Tibial nerve (tissue), 4 donors: ENCODE measurements around the gene RBM47. TPM values are rescaled to one million over a fixed set of nuclear protein-coding genes. Genes with fewer than 3 reads are reported as not detected.

Experiments used
- DNase-seq, 2 donors: peaks; one replicate each; pipeline ENCODE4 v3.0.0-alpha.2; 2019; ENCODE audit warnings: low spot score in 2 of 2
- H3K27ac ChIP-seq, 4 donors: fragments of 200-600 bp; sonication (generic) in 3 of 4; one replicate each; pipeline ENCODE4 v1.5.1; 2017 to 2019; ENCODE audit warnings: mild to moderate bottlenecking in 1 of 4
- H3K27me3 ChIP-seq, 2 donors: fragments of 200-600 bp; sonication (generic) in 1 of 2; one replicate each; pipeline versions ENCODE4 v1.5.1 to v1.6.0; 2017 to 2019
- H3K36me3 ChIP-seq, 3 donors: fragments of 200-600 bp; sonication (generic); one replicate each; pipeline ENCODE4 v1.5.1; 2018 to 2019
- H3K4me1 ChIP-seq, 4 donors: fragments of 200-600 bp; sonication (generic) in 3 of 4; one replicate each; pipeline ENCODE4 v1.5.1; 2017 to 2019
- H3K4me3 ChIP-seq, 4 donors: fragments of 200-600 bp; sonication (generic) in 3 of 4; one replicate each; pipeline ENCODE4 v1.5.1; 2017 to 2019; ENCODE audit warnings: mild to moderate bottlenecking in 1 of 4, moderate library complexity in 1 of 4
- H3K9me3 ChIP-seq, 4 donors: fragments of 200-600 bp; sonication (generic) in 3 of 4; one replicate each; pipeline ENCODE4 v1.5.1; 2017 to 2019
- EP300 ChIP-seq, 2 donors: sonication (generic); formaldehyde crosslinking; IDR thresholded peaks; one replicate each; pipeline ENCODE4 v1.6.1; 2017; ENCODE audit warnings: antibody characterized with exemption in 2 of 2, mild to moderate bottlenecking in 1 of 2
- POLR2A ChIP-seq, 2 donors: fragments of 450-650 bp; IDR thresholded peaks; one replicate each; pipeline ENCODE4 v1.6.1; 2017; ENCODE audit warnings: antibody characterized with exemption in 2 of 2, mild to moderate bottlenecking in 2 of 2, moderate library complexity in 2 of 2
- WGBS, 2 donors: methylation state at CpG; one replicate each; pipeline ENCODE4 v1.1.5; 2018; 5-methylcytosine and 5-hydroxymethylcytosine counted together
- small RNA-seq: library from RNA; depleted of rRNA; stranded (forward); fragments of <200 nt; gene quantifications from one replicate; pipeline ENCODE3, GENCODE V24; 2016
- total RNA-seq, 4 donors: library from RNA; depleted of rRNA; stranded (reverse); fragments of >200 nt; gene quantifications; one replicate each; pipeline ENCODE4 v1.1.0, GENCODE V29; 2016
- TF ChIP-seq, protein P1 (sequence below), 5 experiments: fragments of 200-600 bp in 3 of 5; fragments of 450-650 bp in 2 of 5; sonication (generic) in 3 of 5; IDR thresholded peaks; one replicate each; pipeline ENCODE4 v1.5.1; 2016 to 2019; ENCODE audit warnings: antibody characterized with exemption in 5 of 5, mild to moderate bottlenecking in 3 of 5, moderate library complexity in 2 of 5

The RBM47 gene
- total RNA-seq, 4 donors from 2014 or later = 22.8 to 93.9 (median 41.0) TPM

- Histone ChIP-seq H3K4me3 (no peak overlapping the region), H3K36me3 (no peaks in the 10 kb centered on the region), H3K4me1 (no peaks in the 10 kb centered on the region), H3K27me3 (no peaks in the 10 kb centered on the region), H3K27ac (no peak overlapping the region), H3K9me3 (no peaks in the 10 kb centered on the region)
- no peak for DNase-seq
- 89 to 95% methylated on average over 3 of the region's 3 CpGs for WGBS, 2 donors
- no peak for TF ChIP-seq EP300 (IDR thresholded peaks at IDR 0.05)
- TF ChIP-seq POLR2A (IDR thresholded peaks at IDR 0.05) = no peak
- TF ChIP-seq, protein P1, sequence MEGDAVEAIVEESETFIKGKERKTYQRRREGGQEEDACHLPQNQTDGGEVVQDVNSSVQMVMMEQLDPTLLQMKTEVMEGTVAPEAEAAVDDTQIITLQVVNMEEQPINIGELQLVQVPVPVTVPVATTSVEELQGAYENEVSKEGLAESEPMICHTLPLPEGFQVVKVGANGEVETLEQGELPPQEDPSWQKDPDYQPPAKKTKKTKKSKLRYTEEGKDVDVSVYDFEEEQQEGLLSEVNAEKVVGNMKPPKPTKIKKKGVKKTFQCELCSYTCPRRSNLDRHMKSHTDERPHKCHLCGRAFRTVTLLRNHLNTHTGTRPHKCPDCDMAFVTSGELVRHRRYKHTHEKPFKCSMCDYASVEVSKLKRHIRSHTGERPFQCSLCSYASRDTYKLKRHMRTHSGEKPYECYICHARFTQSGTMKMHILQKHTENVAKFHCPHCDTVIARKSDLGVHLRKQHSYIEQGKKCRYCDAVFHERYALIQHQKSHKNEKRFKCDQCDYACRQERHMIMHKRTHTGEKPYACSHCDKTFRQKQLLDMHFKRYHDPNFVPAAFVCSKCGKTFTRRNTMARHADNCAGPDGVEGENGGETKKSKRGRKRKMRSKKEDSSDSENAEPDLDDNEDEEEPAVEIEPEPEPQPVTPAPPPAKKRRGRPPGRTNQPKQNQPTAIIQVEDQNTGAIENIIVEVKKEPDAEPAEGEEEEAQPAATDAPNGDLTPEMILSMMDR (IDR thresholded peaks at IDR 0.05) = no peak
Measured at GRCh38 chr4:40373636-40374035, 256.0 kb downstream of the RBM47 start.

Small RNA genes within 50 kb of the gene (small RNA-seq; reads per million reads assigned to genes)
- gene AC098869.1 (not detected), gene MIR4802 (not detected), gene RNU7-74P (not detected)

Other genes starting within 250 kb of the RBM47 start
- 1 to 10 TPM in 3 of 4 donors, not detected in 1; 2.0 to 3.1 (median 2.1) TPM for gene NSUN7, start 120.1 kb upstream of the RBM47 start, total RNA-seq